GM19351 (cell line): ENCODE results near the gene MIA.
"Not testable (repeated sequence)": the region's sequence is repeated elsewhere in the genome, so short reads cannot be mapped to it uniquely, and the experiment has no call there.

Experiments used
- ATAC-seq: cut with Tn5 transposase; IDR thresholded peaks from one replicate; pipeline ENCODE4 v1.9.1; 2021; ENCODE audit warnings: mild to moderate bottlenecking, moderate library complexity; ENCODE audit not compliant: unreplicated experiment

MIA gene

DNA sequence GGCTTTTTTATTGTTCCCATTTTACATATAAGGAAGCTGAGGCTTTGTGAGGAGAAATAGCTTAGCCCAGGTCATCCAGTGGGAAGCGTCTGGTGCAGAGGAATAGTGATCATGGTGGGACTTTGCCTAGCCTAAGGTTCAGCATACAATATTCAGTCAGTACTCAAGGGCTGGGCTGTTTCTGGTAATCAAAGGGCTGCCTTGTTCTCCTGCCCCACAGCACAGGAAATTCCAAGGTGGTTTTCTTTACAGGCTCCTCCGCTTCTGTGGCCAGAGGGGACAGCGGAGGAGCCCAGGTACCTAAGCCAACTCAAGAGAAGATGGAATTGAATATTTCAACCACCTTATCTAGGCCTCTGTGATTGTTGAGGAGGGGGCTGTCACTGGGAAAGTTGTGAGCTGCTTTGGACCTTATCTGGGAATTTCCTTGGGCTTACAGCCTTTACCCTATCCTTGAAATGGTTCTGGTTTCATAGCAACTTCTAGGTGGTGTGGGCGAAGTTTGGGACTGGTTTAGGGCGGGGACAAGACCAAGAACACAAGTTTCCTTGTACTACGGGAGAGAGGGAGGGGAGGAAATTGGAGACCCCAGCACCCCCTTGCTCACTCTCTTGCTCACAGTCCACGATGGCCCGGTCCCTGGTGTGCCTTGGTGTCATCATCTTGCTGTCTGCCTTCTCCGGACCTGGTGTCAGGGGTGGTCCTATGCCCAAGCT is at the start of gene MIA:
TSS of gene MIA (plus strand) at position 606 of the 716 bp plus-strand sequence. CDS start at position 628, 22 bp downstream.
- ATAC-seq: no peak

DNA sequence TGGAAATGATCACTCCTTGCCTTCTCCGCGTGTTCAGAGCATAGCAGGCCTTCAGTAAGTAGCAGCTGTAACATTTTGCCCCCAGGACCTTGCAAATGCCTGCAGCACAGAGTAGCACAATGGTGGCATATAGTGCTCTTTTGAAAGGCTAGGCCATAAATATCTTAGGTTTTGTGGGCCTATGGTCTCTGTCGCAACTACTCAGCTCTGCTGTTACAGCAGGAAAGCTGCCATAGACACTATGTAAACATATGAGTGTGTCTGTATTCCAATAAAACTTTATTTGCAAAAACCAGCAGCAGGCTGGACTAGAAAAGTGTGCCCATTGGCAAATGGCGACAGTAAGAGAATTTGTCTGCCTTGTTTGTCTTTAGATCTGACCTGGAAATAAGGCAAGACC is 49.0 kb upstream of the MIA start:
- no peak for ATAC-seq

DNA sequence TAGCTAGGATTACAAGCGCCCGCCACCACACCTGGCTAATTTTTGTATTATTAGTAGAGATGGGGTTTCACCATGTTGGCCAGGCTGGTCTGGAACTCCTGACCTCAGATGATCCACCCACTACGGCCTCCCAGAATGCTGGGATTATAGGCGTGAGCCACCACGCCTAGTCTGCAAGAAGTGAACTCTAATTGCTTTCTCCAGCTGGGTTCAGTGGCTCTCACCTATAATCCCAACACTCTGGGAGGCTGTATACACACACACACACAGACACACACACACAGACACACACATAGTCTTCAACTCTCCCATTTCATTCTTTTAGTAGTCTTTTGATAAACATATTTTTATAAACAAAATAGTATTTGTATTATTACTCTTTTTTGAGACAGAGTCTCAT is 45.3 kb upstream of the MIA start:
- not testable (repeated sequence) for ATAC-seq

DNA sequence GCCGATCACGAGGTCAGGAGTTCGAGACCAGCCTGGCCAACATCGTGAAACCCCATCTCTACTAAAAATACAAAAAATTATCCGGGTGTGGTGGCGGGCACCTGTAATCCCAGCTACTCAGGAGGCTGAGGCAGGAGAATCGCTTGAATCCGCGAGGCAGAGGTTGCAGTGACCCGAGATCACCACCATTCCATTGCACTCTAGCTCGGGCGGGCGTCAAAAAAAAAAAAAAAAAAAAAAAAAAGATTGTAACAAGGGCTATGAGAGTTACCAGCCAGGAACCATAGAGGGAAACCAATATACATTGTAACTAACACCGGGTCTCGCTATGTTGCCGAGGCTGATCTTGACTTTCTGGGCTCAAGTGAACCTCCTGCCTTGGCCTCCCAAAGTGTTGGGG is 43.0 kb upstream of the MIA start:
- ATAC-seq: not testable (repeated sequence)

- no peak for ATAC-seq
These were observed 42.2 kb upstream of the MIA start for GRCh38 chr19:40733149-40733548.

DNA sequence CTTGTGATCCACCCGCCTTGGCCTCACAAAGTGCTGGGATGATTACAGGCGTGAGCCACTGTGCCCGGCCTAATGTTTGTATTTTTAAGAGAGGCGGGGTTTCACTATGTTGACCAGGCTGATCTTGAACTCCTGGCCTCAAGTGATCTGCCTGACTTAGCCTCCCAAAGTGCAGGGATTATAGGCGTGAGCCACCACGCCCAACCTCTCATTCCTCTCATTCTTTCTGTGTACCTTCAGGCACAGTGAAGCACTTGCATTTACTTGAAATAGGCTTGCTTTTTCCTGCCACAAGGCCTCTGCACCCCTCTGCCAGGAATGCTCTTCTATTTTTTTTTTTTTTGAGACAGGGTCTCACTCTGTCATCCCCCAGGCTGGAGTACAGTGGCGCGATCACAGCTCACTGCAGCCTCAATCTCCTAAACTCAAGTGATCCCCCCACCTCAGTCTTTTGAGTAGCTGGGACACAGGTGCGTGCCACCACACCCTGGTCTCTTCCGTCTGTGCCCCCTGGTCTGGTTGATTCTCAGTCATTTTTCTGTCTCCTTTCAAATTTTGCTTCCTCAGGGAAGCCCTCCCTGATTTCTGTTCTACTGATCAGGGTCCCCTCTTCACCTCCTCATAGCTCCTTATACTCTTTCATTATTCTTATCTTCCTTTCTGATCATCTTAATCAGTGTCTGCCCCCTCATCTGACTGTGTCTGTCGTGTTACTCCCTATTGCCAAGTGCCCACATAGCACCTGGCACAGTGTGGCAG is 40.1 kb upstream of the MIA start:
- ATAC-seq: no peak

- no peak for ATAC-seq
These were observed 38.7 kb upstream of the MIA start for GRCh38 chr19:40736661-40737060.

- no peak for ATAC-seq
These were observed 38.1 kb upstream of the MIA start for GRCh38 chr19:40737102-40737644.

GRCh38 chr19:40739030-40739839 is 36.1 kb upstream of the MIA start:
- ATAC-seq: no peak

- ATAC-seq: no peak
These were observed 35.2 kb upstream of the MIA start for GRCh38 chr19:40739871-40740703.

- no peak for ATAC-seq
These were observed 34.6 kb upstream of the MIA start for GRCh38 chr19:40740747-40741146.

DNA sequence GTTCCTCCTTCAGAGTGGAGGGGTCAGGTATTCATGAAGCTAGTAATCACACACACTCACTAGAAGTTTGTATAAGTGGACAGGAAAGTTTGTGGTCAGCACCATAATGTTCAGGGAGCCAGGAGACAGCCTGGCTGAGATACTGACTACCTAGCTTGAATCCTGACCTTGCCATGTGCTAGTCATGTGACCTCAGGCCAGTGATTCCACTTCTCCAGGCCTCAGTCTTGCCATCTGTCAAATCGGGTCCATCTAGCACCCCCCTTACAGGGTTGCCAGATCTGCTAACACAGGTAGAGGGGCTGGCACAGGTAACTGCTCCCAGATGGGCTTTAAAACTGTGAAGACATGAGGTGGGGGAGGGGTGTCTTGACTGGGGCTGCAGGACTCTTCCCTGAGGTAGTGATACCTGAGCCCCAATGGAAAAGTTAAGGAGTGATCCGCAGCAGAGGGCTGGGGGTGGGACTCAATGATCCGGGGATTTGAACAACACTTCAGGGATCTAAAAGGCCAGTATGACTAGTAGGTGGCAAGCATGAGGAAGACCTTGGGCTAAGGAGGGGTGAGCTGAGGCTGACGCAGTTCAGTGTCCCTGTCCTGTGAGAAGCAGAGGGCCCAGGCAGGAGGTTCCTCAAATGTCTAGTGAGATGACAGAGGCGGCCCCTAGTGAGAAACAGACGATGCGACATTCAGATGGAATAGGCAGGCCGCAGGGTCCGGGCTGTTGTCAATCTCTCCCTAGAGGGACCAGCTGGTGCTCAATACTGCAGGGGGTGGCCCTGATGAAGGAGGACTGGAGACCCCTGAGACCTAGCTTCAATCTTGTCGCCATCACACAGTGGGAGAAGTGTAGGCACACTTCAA is 33.6 kb upstream of the MIA start:
- ATAC-seq: no peak

GRCh38 chr19:40742477-40742876 is 32.8 kb upstream of the MIA start:
- ATAC-seq: no peak

DNA sequence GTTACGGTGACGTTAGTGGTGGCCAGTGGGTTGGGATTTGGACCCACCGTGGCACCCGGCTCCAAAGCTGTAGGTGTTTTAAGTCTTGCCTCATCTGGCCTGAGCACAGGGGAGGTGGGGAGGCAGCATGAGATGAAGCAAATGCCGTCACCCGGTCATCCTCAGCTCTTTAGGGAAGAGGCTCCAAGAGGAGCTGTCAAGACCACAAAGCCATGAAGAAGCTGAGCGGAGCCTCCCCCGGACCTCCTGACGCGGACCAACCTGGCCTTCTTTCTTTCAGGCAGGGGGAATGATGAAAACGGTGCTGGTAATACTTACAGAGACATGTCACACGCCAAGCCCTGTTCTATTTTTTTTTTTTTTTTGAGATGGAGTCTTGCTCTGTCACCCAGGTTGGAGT is 32.4 kb upstream of the MIA start:
- no peak for ATAC-seq

DNA sequence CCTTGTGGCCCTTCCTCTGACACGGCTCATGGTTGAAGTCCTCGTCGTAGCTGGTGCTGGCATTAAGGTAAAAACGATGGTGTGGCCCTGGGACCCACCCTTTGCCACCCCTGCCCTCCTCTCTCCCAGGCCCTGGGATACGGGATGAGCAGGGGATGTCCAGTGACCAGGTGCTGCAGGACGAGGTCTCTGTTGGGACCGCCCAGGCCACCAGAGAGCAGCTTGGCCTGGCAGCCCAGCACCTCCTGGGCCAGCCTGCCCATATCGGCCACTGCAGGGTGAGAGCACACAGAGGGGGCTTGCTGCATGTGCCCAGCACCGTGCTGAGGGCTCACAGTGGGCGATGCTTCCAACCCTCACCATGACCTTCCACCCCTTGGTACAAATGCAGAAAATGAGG is 31.4 kb upstream of the MIA start:
- ATAC-seq: no peak

- ATAC-seq: no peak
These were observed 30.5 kb upstream of the MIA start for GRCh38 chr19:40744554-40745401.

GRCh38 chr19:40745402-40745780 is 29.9 kb upstream of the MIA start:
- no peak for ATAC-seq

- no peak for ATAC-seq
These were observed 27.8 kb upstream of the MIA start for GRCh38 chr19:40747536-40747935.
